Measurements from ENCODE around the gene SHANK2.

SHANK2 gene

GRCh38 chr11:71252269-71252769, at the start of gene SHANK2:
SHANK2 (minus strand) TSS chr11:71252577; CDS start chr11:71147326, 105,251 bp downstream.
- no peak for DNase-seq (ENCODE audit: low read depth)

DNA sequence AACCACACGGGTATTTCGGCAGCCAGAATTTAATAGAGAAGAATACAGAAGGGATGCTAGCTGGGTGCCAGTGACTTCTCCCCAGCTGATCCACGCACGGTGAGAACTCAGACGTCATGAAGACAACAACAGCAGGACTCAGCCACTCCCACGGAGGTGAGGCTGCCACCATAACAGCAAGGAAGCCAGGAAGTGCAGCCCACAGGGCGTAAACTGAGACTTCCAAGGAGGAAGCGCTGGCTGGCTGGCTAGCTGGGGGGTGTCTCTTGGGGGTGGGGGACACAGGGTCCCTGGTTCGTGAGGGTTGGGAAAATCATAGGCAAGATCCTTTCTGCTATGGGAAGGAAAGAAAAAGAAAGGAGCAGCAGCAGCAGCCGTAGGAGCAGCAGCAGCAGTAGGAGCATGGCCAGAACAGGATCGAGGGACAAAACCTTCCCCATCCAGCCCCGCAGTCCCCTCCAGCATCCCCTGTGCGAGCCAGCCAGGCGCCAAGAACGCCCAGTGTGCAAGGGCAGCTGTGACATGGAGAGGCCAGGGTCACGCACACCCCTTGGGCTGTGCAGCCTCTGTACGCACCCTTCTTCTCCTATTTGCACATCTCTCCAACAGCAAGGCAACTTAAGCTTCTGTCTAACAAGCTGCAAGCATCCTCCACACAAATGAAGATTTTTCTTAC, 49.6 kb upstream of the SHANK2 start:
- DNase-seq (ENCODE audit: low read depth), result no peak

DNA sequence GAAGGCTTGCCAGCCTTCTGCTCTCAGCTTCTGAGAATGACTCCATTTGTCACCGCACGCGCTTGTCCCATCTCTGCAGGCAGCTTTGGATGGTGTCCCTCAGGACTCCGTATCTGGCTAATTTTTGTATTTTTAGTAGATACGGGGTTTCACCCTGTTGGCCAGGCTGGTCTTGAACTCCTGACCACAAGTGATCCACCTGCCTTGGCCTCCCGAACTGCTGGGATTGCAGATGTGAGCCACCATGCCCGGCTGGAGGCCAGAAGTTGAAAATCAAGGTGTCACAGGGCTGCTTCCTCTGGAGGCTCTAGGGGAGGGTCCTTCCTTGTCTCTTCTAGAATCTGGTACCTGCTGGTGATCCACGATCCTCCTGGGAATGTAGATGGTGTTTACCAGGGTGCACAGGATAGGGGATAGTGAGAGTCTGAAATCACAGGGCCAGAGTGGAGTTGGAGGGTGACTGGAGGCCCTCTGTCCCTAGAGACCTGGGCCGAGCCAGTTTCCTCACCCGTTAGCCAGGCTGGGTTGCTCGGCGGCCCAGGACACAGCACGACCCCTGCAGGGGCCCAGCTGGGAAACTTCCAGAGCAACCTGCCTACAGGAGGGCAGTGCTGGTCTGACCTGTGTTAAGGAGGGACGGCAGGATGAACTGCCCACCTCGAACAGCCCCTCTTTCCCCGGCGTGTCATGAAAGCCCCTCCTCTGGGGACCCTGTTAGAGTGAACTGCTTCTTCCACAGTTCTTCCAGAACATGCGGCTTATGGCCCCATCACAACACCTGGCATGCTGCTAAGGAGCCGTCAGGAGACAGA, 48.9 kb upstream of the SHANK2 start:
- no peak for DNase-seq (ENCODE audit: low read depth)

DNA sequence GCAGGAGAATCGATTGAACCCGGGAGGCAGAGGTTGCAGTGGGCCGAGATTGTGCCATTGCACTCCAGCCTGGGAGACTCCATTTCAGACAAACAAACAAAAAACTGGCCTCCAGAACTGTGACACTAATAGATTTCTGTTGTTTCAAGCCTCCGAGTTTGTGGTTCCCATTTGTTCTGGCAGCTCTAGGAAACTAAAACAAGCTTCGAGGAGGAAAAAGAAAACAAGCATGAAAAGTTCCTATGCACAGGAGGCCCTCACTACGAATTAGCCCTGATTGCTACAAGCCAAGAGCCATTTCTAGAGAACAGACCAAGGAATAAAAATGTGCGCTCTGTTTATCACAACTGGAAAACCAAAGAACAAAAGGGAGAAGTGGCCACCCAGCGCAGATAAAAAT, 47.8 kb upstream of the SHANK2 start:
- DNase-seq (ENCODE audit: low read depth), result no peak

DNA sequence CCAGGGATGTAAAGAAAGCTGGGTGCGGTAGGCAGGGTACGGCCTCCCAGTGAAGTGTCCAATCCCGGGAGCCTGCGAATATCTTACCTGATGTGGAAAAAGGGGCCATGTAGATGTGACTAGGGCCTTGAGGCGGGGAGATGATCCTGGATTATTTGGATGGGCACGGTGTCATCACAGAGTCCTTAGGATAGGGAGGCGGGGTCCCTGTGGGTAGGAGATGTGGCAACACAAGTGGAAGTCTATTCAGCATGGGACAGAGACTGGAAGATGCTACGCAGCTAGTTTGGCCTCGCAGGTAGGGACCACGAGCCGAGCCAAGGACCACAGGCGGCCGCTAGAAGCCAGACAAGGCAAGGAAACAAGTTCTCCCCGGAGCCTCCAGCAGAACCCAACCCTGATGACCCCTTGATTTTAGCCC, 46.4 kb upstream of the SHANK2 start:
- no peak for DNase-seq (ENCODE audit: low read depth)

GRCh38 chr11:71298016-71298550, 45.7 kb upstream of the SHANK2 start:
- no peak for DNase-seq (ENCODE audit: low read depth)

DNA sequence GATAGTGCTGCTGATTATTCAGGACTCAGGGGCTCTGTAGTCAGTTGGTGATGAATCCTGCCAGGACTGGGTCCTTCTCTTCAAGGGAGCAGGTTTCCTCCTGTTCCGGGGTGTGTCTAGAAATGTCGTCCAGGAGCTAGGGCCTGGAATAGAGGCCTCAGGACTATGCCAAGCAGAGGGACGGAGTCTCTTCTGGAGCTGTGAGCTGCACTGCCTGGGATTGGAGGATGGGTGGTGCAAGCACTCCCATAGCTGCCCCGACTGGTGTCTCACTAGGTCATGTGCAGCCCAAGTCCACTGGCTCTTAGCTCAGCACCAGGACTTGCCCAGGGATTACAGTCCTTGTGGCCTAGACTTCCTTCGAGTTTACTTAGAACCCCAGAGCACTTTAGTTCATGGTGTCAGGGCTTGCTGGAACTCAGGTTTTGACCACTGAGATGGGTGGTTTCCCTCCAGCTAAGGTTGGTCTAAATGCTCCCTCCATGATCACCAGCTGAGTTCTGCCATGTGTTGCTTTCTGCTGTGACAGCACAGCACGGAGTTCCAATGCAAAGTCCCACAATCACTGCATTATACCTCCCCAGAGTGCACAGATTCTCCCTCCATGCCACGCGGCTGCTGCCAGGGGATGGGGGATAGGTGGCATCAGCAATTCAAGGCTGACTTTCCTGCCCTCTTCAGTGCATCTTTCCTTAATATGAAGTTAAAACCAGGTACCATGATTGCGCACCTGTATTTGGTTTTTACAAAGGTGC, 42.6 kb upstream of the SHANK2 start:
- DNase-seq (ENCODE audit: low read depth), result no peak

DNA sequence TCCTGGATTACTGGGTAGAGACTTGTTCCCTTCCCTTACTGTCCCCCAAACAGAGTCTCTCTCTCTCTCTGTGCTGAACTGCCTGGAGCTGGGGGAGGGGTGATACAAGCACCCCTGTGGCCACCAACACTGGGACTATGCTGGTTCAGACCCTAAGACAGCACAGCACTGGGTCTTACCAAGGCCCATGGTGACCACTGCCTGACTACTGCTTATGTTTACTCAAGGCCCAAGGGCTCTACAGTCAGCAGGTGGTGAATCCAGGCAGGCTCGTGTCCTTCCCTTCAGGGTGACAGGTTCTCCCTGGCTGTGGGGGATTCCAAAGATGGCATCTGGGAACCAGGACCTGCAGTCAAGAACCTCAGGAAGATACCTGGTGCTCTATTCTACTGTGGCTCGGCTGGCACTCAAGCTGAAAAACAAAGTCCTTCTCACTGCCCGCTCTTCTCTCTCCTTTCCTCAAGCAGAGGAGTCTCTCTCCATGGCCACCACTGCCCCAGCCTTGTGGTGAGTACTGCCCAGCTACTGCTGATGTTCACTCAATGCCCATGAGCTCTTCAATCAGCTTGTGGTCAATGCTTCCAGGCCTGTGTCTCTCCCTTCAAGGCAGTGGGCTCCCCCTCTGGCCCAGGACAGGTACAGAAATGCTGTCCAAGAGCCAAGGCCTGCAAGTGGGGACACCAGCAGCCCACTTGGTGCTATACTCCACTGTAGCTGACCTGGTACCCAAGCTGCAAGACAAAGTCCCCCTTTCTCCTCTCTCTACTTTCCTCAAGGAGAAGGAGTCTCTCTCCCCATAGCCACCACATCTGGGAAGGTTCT, 41.8 kb upstream of the SHANK2 start:
- no peak for DNase-seq (ENCODE audit: low read depth)

DNA sequence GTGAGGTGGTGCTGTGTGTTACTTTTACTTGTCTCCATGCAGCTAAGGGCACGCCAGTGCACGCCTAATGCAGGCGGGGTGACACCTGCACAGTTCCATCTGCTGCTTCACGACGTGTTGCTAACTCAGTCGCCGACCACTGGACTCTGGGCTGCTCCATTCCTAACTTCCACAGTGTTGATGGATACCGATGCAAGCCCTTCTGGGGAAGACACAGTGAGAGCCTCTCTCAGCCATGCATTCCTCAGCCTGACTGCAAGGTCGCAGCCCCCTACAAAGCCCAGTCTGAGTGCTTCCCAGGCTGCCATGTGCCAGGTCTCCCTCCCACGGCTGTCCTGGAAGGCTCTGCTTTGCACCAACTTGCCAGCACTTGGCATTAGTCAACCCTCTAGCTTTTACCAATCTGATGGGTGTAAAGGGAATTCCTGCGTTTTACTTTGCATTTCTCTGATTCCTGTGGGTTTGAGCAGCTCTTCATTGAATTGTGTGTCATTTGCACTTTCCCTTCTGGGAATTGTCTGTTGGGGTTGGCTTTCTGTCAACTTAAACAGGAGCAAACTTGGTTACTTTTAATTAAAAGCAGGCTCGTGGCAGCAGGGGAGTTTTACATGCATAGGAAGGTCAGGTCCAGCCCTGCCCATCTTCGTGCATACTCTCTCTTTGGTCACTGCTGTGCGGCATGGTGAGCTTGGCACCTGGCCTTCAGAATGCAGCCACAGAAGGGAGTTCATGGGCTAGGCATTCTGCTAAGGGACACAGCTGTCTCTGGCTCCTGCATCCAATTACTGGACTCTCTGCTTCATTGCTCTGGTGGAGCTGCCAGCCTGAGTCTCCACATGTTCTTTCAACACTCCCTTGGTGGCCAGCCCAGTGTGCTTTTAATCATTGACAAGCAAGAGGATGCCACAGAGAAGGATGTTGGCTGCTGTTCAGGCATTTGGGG, 34.6 kb upstream of the SHANK2 start:
- DNase-seq (ENCODE audit: low read depth), result peak; percentile 57

- no peak for DNase-seq (ENCODE audit: low read depth)
Measured at GRCh38 chr11:71285111-71285510, 32.7 kb upstream of the SHANK2 start.

DNA sequence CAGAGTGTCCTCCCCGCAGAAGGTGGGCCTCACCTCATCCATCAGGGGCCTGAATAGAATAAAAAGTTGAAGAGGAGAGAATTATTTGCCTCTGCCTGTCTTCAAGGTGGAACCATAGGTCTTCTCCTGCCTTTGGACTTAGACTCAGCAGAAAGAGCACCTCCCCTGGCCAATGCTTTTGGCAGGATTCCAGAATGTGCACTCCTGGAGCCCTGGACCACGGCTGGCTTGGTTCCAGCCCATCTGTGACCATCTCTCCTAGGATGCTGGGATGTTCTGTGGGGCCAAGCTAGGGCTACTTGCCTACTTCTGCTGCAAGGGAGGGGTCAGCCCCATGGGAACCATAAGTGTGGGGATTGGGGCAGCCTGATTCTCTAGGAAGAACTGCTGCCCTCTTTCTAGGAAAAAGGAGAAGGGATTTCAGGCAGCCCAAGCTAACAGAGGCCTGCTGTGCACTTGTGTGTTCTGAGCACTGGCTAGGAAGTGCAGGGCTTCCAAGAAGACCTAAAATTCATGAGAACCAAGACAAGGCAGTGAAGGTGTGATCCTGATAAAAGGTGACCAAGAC, 32.2 kb upstream of the SHANK2 start:
- DNase-seq (ENCODE audit: low read depth), result no peak

DNA sequence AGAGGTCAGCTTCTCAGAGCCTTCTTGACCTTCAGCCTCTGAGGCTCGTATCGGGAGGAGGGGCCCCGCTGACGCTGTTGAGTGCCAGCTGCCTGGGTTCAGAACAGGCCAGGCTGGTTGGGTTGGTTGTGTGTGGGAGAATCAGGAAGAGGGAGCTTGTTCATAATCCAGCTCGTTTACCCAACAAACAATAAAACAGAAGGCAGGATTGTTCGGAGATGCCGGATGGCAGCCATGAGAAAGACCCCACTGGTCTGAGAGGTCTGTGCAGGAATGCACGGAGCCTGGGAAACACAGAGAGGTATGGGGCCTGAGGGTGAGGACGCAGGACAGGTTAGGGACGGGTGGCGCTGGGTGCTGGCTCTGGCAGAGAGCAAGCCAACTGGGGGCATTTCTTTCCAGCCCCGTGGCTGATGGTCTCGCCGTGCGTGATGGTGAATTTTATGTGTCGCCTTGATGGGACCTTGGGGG, 31.6 kb upstream of the SHANK2 start:
- no peak for DNase-seq (ENCODE audit: low read depth)

DNA sequence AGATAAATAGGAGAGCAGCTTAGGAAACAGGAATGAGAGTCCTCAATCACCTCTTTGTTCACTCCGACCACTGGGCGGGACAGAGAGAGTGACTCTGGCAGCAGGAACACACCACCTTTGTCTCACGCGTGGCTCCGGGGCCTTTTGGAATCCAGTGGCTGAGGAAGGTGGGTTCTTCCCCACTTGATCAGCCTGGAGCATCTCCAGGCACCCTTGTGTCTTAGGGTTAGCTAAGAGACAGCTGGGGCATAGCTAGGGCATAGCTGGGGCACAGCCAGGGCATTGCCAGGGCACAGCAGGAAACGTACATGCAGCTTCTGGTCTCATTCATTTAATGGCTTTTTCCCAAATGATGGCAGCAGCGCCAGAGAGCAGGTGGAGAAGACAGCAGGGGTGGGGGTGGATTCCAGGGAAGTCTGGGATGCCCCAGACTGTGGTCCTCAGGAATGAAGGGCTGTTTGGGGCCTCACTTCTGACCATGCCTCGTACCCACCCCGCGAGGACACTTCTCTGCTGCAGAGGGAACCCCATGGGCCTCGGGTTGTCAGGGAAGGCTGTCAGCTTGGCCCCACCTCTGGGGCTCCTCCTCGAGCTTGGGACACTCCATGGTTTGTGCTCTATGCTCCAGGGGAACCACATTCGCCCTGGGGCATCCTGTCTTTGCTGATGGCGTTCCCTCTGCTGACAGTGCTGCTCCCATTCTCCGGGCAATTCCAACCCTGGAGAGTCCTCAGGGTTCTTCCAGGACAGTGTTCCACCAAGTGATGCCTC, 30.4 kb upstream of the SHANK2 start:
- no peak for DNase-seq (ENCODE audit: low read depth)

DNA sequence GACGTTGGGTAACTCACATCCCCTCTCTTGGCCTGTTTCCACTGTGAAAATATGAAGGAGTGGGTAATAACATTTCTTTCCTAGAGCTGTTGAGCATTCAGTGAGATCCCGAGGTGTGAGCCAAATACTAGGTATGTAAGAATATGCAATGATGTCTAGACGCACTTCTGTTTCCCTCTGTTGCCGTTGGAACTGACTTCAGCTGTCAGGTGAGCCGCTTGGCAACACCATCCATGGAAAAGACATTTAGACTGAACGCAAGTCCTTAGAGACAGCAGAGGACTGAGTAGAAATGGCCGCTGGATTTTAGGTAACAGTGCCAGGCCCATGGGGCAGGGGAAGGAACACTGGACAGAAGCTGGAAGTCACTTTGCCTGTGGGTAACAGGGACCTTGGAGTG, 29.5 kb upstream of the SHANK2 start:
- DNase-seq (ENCODE audit: low read depth), result no peak

DNA sequence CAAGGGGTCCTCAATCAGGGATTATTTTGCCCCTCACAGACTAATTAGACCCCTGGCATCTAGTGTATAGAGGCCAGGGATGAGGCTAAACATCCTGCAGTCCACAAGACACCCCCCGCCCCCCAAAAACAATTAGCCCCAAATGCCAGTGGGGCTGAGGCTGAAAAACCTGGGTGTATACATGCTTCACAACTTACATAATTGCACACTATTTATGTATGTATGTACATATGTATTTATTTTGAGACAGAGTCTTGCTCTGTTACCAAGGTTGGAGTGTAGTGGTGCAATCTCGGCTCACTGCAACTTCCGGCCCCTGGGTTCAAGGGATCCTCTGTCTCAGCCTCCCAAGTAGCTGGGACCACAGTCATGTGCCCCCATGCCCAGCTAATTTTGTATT, 28.8 kb upstream of the SHANK2 start:
- no peak for DNase-seq (ENCODE audit: low read depth)

- no peak for DNase-seq (ENCODE audit: low read depth)
Measured at GRCh38 chr11:71279916-71280645, 27.7 kb upstream of the SHANK2 start.

DNA sequence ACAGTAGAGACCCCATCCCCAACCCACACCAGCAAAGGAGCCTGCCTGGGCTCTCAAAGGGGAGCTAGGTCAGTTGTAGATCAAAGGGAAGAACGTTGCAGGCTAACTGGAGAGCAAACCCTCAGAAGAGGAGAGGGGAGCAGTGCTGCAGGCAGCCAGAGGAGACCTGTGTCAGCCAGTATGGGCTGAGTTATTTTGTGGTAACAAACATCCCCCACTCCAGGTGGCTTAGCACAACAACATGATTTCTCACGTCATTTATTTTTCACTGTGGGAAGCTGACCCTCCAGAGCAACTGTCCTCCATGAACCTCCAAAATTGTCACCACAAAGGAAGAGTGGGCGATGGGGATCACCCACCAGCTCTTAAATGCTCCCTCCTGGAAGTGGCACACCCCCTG, 19.8 kb upstream of the SHANK2 start:
- DNase-seq (ENCODE audit: low read depth), result no peak

All from ELR (cell line).